Adrenal gland (tissue), 12 donors: Measurements from ENCODE around the gene MBP. TPM values are rescaled to one million over a fixed set of nuclear protein-coding genes. Genes with fewer than 3 reads are reported as not detected.

Source experiments
- DNase-seq, 7 donors: peaks; one replicate each; pipeline ENCODE4 v3.0.0-alpha.2; 2019 to 2020
- H3K27ac ChIP-seq, 5 donors: fragments of 200-600 bp; sonication (generic) in 4 of 5; 1 replicate in 3 of 5; 2 replicates in 2 of 5; pipeline versions ENCODE4 v1.5.1 to v1.8.0; 2016 to 2020; ENCODE audit warnings: mild to moderate bottlenecking in 1 of 5
- H3K27me3 ChIP-seq: fragments of 200-600 bp; 2 replicates; pipeline ENCODE4 v1.8.0; 2021
- H3K36me3 ChIP-seq, 2 donors: fragments of 200-600 bp; replicated peaks in 1 of 2; 1 replicate in 1 of 2; 2 replicates in 1 of 2; pipeline versions ENCODE4 v1.5.1 to v1.8.0; 2018 to 2022
- H3K4me1 ChIP-seq, 2 donors: fragments of 200-600 bp; replicated peaks in 1 of 2; 1 replicate in 1 of 2; 2 replicates in 1 of 2; pipeline versions ENCODE4 v1.5.1 to v1.8.0; 2018 to 2021
- H3K4me3 ChIP-seq, 4 donors: fragments of 200-600 bp; sonication (generic) in 3 of 4; one replicate each; pipeline ENCODE4 v1.5.1; 2016 to 2018
- H3K9me3 ChIP-seq, 3 donors: fragments of 200-600 bp; sonication (generic) in 1 of 3; replicated peaks in 1 of 3; 1 replicate in 2 of 3; 2 replicates in 1 of 3; pipeline versions ENCODE4 v1.5.1 to v1.8.0; 2016 to 2021
- CTCF ChIP-seq, 6 experiments: fragments of 450-650 bp in 4 of 6; fragments of 200-600 bp in 2 of 6; sonication (generic) in 1 of 6; IDR thresholded peaks; 1 replicate in 5 of 6; 2 replicates in 1 of 6; pipeline versions ENCODE4 v1.5.1 to v1.8.0; 2016 to 2021; ENCODE audit warnings: antibody characterized with exemption in 6 of 6, mild to moderate bottlenecking in 2 of 6, moderate library complexity in 1 of 6
- POLR2A ChIP-seq, 2 donors: fragments of 450-650 bp; IDR thresholded peaks; one replicate each; pipeline ENCODE4 v1.6.1; 2017; ENCODE audit warnings: antibody characterized with exemption in 2 of 2, mild to moderate bottlenecking in 2 of 2, moderate library complexity in 1 of 2
- WGBS, 4 donors: extraction: QIAGEN DNeasy Blood & Tissue Kit in 2 of 4; methylation state at CpG; one replicate each; pipeline versions ENCODE4 v1.1.5 to v1.1.7; 2013 to 2017; 5-methylcytosine and 5-hydroxymethylcytosine counted together
- intact Hi-C, 2 donors: fragments of 100-400 bp; cut with DNase I; formaldehyde crosslinking; loops; one replicate each; pipeline versions ENCODE4 v1.14.1 to v1.15.0; 2022 to 2023
- polyA plus RNA-seq, 3 donors: library from polyadenylated mRNA; stranded (reverse); fragments of 200-250 nt in 2 of 3; fragments of 350-450 nt in 1 of 3; fragmentation: Illumina TruSeq in 1 of 3; extraction: RNeasy Lipid Tissue Mini Kit (QIAGEN cat#74804) in 1 of 3; gene quantifications; one replicate each; pipeline ENCODE4 v1.2.3, GENCODE V29; 2013 to 2014
- total RNA-seq, 9 donors: library from RNA; depleted of rRNA in 4 of 9; stranded (reverse); fragments of >200 nt in 4 of 9; fragments of 120-200 nt in 1 of 9; fragmentation: NEBNext Ultra II Directional in 1 of 9; extraction: Animal tissue kit (Norgen Biotek cat#: 25700) in 1 of 9; gene quantifications; one replicate each; pipeline versions ENCODE4 v1.1.0 to v1.2.4, GENCODE V29; 2013 to 2023
- donor health status: healthy with polysubstance abuse.
- donor health status: Bipolar disorder and iron deficiency.
- donor health status: DM: yes; HTN: yes; CAD: no.
- donor health status: DM: no; HTN: no; CAD: no.
- donor health status: DM: no; HTN: no; CAD: no.
- donor health status: DM: yes; HTN: yes; CAD: no.

The MBP gene
- total and polyA plus RNA-seq, 12 donors = 1.8 to 23.7 (median 13.7) TPM

GRCh38 chr18:77164026-77164425 is 31.4 kb upstream of the MBP start:
- TF ChIP-seq POLR2A (IDR thresholded peaks at IDR 0.05) (no peak), CTCF (IDR thresholded peaks at IDR 0.05) (no peak)
- H3K4me3 ChIP-seq = no peak overlapping the region
- WGBS, 4 donors = 71 to 84% (median 82%) methylated on average over 8 to 13 of the region's 13 CpGs
- no peaks in the 10 kb centered on the region for H3K9me3 ChIP-seq
- H3K27me3 ChIP-seq = no peaks in the 10 kb centered on the region
- H3K36me3 ChIP-seq = no peaks in the 10 kb centered on the region
- no peak overlapping the region for H3K27ac ChIP-seq
- no peaks in the 10 kb centered on the region for H3K4me1 ChIP-seq
- no peak for DNase-seq
- intact Hi-C loops = no loop called here

DNA sequence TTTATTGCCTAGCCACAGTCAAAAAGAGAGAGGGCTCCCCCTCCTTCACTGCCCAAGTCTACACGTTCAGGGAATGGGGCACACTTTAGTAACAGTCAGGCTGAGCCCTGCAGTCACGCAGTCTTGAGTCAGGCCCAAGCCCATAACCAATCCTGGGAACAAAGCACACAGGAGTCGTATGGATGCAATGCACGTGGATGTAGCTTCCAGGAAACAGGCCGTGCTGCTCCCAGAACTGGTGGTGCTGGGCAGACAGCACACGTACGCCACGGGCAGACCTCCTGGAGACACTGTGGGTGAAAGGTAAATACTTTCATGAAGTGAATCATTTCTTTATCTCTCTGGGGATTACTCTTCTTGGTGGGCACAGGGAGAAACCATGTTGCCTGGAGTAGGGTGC is 30.0 kb upstream of the MBP start:
- no peaks in the 10 kb centered on the region for H3K9me3 ChIP-seq
- H3K4me3 ChIP-seq = no peak overlapping the region
- TF ChIP-seq POLR2A (IDR thresholded peaks at IDR 0.05) (no peak), CTCF (IDR thresholded peaks at IDR 0.05) (no peak)
- WGBS, 4 donors = 72 to 81% (median 77%) methylated on average over 8 of the region's 8 CpGs
- no peaks in the 10 kb centered on the region for H3K36me3 ChIP-seq
- DNase-seq = no peak
- H3K4me1 ChIP-seq = no peaks in the 10 kb centered on the region
- intact Hi-C loops = no loop called here
- H3K27ac ChIP-seq = no peak overlapping the region
- H3K27me3 ChIP-seq = no peaks in the 10 kb centered on the region

DNA sequence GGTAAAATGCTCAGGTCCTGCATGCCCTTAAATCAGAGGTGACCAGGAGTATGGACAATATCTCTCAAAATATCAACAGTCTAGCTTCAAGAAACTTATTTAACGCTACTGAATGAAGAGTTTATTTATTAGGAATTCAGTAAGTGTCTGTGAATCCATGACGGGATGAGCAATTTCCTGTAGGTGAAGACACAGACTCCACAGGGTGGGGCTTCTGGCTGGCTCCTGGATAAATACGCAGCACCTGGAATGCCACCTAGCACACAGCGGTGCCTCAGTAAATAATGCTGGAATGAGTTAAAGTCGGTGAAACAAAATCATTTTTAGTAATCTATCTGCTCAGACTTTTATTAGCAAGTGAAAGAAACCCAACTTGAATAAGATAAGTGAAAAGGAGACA is 29.4 kb upstream of the MBP start:
- Histone ChIP-seq H3K9me3 (no peaks in the 10 kb centered on the region), H3K4me1 (no peaks in the 10 kb centered on the region), H3K4me3 (no peak overlapping the region), H3K27me3 (no peaks in the 10 kb centered on the region), H3K36me3 (no peaks in the 10 kb centered on the region), H3K27ac (no peak overlapping the region)
- no peak for DNase-seq
- TF ChIP-seq CTCF (IDR thresholded peaks at IDR 0.05) (no peak), POLR2A (IDR thresholded peaks at IDR 0.05) (no peak)
- 59 to 72% (median 67%) methylated on average over 5 of the region's 5 CpGs for WGBS, 4 donors
- intact Hi-C loops = no loop called here

DNA sequence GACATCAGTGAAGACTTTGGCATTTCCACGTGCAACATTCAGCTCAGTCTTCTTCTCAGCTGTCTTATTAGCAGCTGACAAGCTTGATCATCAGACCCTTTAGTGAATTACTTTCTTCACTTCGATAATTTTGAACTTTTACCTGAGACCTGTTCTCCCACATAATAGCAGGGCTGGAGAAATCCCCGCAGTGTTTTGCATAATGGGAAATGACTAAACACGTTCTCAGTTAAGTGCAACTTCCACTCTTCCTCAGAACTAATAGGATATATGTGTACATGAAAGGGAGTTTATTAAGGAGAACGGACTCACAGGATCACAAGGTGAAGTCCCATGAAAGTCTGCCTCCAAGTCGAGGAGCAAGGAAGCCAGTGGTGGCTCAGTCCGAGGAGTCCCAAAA is 28.8 kb upstream of the MBP start:
- intact Hi-C loops = no loop called here
- no peak for TF ChIP-seq POLR2A (IDR thresholded peaks at IDR 0.05)
- no peak for TF ChIP-seq CTCF (IDR thresholded peaks at IDR 0.05)
- Histone ChIP-seq H3K9me3 (no peaks in the 10 kb centered on the region), H3K27me3 (no peaks in the 10 kb centered on the region), H3K4me1 (no peaks in the 10 kb centered on the region), H3K36me3 (no peaks in the 10 kb centered on the region), H3K27ac (no peak overlapping the region), H3K4me3 (no peak overlapping the region)
- DNase-seq = no peak
- 64 to 76% (median 73%) methylated on average over 7 of the region's 7 CpGs for WGBS, 4 donors
